GM19238 (cell line): ENCODE data around the gene UTP4.

Experiments
- DNase-seq: peaks from one replicate; pipeline ENCODE4 v3.0.0; 2011; ENCODE audit warnings: low spot score; ENCODE audit not compliant: insufficient read length

Gene UTP4

GRCh38 chr16:69176033-69176800 is 43.8 kb downstream of the UTP4 start:
- no peak for DNase-seq

- no peak for DNase-seq
Measured at GRCh38 chr16:69179328-69180010, 47.0 kb downstream of the UTP4 start.

- no peak for DNase-seq
Measured at GRCh38 chr16:69180011-69180338, 47.5 kb downstream of the UTP4 start.

- DNase-seq: no peak
Measured at GRCh38 chr16:69182730-69183416, 50.4 kb downstream of the UTP4 start.

DNA sequence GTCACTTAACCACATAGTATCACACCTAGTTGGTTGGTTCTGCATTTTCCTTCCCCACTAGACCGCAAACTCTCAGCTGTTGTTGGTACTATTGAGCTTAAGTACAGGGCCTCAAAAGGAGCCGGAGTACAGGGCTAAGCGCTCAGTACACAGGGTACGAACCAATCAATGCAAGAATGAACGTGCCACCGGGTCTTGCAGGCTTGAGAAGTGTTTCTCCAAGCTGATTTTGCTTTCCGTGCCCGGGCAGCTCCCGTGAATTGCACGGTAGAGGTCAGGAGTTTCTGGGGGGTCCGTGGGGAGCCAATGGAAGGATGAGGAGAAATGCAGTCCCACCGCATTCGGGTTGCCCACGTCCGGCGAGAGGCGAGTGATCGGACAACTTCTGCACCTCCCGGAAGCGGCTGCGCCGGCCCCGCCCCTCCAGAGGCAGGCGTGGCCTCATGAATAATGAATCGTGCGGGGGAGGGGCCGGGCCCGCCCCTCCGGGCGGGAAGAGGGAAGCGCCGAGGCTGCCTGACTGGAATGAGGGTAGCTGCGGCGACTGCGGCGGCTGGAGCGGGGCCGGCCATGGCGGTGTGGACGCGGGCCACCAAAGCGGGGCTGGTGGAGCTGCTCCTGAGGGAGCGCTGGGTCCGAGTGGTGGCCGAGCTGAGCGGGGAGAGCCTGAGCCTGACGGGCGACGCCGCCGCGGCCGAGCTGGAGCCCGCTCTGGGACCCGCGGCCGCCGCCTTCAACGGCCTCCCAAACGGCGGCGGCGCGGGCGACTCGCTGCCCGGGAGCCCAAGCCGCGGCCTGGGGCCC is 54.4 kb downstream of the UTP4 start, which contains the start of gene SNTB2:
Gene SNTB2 (plus strand): TSS at position 523 of the 804 bp plus-strand sequence. CDS start 3 bp downstream, at position 526.
- peak; percentile 84 for DNase-seq

DNA sequence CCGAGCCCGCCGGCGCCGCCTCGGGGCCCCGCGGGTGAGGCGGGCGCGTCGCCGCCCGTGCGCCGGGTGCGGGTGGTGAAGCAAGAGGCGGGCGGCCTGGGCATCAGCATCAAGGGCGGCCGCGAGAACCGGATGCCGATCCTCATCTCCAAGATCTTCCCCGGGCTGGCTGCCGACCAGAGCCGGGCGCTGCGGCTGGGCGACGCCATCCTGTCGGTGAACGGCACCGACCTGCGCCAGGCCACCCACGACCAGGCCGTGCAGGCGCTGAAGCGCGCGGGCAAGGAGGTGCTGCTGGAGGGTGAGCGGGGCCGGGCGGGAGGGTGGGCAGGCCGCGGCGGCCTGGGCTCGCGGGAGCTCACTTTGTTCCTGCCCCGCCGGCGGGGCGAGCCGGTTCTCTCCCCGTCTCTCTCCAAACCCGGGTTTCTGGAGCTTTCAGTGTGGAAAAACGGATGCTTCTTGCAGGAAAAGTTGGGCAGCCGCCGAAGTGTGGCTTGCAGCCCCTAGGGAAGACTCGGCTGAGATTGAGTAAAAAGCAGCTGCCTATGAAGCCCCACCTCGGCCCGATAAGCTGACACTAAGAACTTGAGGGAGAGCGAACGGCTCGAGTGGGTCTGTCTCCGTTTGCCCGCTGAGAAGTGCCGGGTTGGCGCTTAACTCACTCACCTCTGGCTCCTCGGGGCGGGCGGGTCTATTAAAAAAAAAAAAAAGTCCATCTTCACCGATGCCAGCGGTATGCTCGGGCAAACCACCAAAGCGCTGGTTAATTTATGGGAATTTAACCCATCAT is 55.2 kb downstream of the UTP4 start:
- DNase-seq: peak; percentile 54

DNA sequence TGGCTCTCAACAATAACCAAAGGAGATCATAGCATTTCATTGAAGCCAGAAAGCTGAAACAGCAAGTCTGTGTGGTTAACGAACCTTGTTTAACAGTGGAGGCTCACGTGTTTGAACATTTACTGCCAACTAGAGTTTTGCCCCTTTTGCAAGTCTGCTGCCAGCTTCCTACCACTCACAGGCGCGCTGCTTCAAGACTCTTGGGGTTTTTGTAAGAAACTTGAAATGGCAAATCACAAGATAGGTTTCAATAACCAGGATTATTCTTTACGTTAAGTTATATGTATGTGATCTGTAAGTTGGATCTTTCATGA is 55.7 kb downstream of the UTP4 start:
- no peak for DNase-seq

DNA sequence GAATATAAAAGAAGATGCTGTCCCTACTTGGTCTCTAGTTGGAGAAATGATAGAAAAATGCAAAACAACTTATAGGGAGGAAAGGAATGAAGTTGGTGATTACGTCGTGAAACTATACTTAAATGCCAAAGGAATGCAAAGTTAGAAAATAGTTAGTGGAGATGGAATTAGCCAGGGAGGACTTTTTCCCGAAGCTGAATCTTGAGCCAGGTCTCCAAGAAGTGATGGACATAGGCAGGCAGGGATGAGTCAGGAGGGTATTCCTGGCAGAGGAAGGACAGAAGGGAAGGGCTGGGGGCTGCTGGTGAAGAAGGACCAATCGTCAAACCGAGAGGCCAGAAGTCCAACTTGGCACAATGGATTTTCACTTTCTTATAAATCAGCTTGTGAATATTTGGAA is 56.3 kb downstream of the UTP4 start:
- no peak for DNase-seq

- DNase-seq: no peak
Measured at GRCh38 chr16:69190046-69190588, 57.7 kb downstream of the UTP4 start.

DNA sequence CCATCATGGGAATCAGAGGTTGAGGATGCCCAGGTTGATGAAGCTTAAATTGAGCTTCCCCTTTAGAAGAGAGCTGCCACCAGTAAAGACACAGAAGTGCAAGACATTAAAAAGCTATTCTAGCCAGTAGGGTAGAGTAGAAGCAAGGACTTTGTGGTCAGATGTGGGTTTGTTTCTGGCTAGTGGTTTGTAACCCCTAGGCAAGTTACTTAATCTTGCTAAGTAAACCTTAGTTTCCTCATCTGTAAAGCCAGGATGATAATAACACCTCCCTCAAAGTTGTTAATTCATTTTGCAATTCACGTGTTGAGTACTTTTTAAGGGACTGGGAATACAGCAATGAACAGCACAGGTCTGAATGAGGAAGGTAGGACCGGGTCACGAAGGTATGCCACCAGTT is 58.1 kb downstream of the UTP4 start:
- DNase-seq: no peak

DNA sequence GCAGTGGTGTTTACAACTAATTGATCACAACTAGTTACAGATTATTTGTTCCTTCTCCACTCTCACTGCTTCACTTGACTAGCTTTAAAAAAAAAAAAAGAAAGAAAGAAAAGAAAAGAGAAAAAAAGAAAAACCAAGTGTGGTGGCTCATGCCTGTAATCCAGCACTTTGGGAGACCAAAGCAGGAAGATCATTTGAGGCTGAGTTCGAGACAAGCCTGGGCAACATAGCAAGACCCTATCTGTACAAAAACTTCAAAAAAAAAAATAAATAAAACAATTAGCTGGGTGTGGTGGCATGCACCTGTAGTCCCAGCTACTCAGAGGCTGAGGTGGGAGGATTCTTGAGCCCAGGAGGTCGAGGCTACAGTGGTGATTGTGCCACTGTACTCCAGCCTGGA is 58.7 kb downstream of the UTP4 start:
- no peak for DNase-seq

- no peak for DNase-seq
Measured at GRCh38 chr16:69193855-69194254, 61.4 kb downstream of the UTP4 start.

- no peak for DNase-seq
Measured at GRCh38 chr16:69194488-69194887, 62.0 kb downstream of the UTP4 start.

GRCh38 chr16:69195369-69196029 is 63.0 kb downstream of the UTP4 start:
- no peak for DNase-seq

- DNase-seq: no peak
Measured at GRCh38 chr16:69197573-69197972, 65.1 kb downstream of the UTP4 start.

- DNase-seq: no peak
Measured at GRCh38 chr16:69199382-69199781, 66.9 kb downstream of the UTP4 start.

DNA sequence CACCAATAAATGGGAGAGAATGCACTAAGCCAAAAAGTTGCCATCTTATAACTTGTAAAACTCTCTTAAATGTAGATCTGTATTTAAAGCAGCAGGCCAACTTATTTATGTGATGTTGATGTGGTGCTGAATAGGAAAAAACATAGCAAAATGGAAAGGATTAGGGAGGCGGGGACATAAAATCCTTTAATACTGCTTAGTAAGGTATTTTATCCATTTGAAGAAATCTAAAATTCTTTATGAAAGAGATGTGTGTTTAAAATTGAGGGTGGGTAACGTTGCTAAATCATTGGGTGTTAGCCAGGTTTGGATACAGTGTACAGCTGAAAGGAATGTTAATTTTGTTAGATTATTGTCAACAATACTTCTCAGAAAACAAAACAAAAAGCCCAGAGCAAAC is 68.8 kb downstream of the UTP4 start:
- DNase-seq: no peak

DNA sequence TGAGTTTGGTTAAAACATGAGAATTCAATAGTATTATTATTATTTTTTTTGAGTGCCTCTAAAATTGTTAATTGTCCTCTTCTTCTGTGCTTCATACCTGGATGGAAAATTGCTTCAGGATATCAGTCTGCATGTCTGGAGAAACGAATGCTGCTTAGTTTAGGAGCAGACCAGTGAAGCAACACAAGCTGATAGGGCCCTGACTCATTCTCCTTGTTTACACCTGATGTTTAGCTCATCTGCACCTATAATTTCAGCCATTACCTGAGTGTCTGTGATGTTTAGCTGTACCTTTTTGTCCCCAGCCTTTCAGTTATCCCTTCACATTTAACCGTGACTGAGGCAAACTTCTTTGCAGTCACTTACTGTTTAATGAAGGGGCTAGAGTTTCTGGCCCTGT is 69.3 kb downstream of the UTP4 start:
- no peak for DNase-seq

- no peak for DNase-seq
Measured at GRCh38 chr16:69204172-69204571, 71.7 kb downstream of the UTP4 start.

GRCh38 chr16:69209735-69210134 is 77.3 kb downstream of the UTP4 start:
- DNase-seq: no peak
